MCF 10A (cell line): ENCODE measurements around the gene DIAPH3. TPM values are rescaled to one million over a fixed set of nuclear protein-coding genes. Genes with fewer than 3 reads are reported as not detected.

ENCODE experiments used
- BruUV-seq: library from RNA; stranded (reverse); fragments of 400-500 nt; replicated peaks from 2 replicates; lab custom pipeline; 2021; lab: Mats Ljungman, UMichigan
- CTCF ChIA-PET: fragments of 300-600 bp; sonication (Branson Sonifier 250); formaldehyde crosslinking; extraction: SDS; loops from one replicate; lab custom pipeline; 2021; ENCODE audit warnings: antibody characterized with exemption, inconsistent platforms; lab: Yijun Ruan, JAX
- POLR2A ChIA-PET: fragments of 300-600, 350-650 bp; sonication (Branson Sonifier 250); formaldehyde crosslinking; extraction: SDS; loops from one replicate; lab custom pipeline; 2020; ENCODE audit warnings: antibody characterized with exemption, inconsistent platforms; lab: Yijun Ruan, JAX
- DNase-seq: peaks from one replicate; pipeline ENCODE4 v3.0.0-alpha.2; 2018; ENCODE audit not compliant: unreplicated experiment
- H3K27ac Mint-ChIP-seq: one replicate; pipeline ENCODE4 v1.8.0; 2022; ENCODE audit warnings: mild to moderate bottlenecking, low read depth, mixed read lengths; ENCODE audit not compliant: unreplicated experiment
- H3K27me3 Mint-ChIP-seq: one replicate; pipeline ENCODE4 v1.8.0; 2022; ENCODE audit warnings: mixed read lengths; ENCODE audit not compliant: insufficient read depth, unreplicated experiment
- H3K36me3 Mint-ChIP-seq: one replicate; pipeline ENCODE4 v1.8.0; 2022; ENCODE audit warnings: mild to moderate bottlenecking, moderate library complexity, mixed read lengths; ENCODE audit not compliant: insufficient read depth, unreplicated experiment
- H3K4me1 Mint-ChIP-seq: one replicate; pipeline ENCODE4 v1.8.0; 2022; ENCODE audit warnings: mixed read lengths; ENCODE audit not compliant: insufficient read depth, unreplicated experiment
- H3K4me3 Mint-ChIP-seq: one replicate; pipeline ENCODE4 v1.8.0; 2022; ENCODE audit warnings: mild to moderate bottlenecking, moderate library complexity, mixed read lengths; ENCODE audit not compliant: unreplicated experiment
- H3K9me3 Mint-ChIP-seq: one replicate; pipeline ENCODE4 v1.8.0; 2022; ENCODE audit warnings: mixed read lengths; ENCODE audit not compliant: unreplicated experiment
- intact Hi-C: fragments of 100-400 bp; cut with micrococcal nuclease; formaldehyde crosslinking; loops from 2 replicates; pipeline ENCODE4 v1.14.1; 2022
- total RNA-seq: library from RNA; stranded (reverse); gene quantifications from 2 replicates; pipeline ENCODE4 v1.2.3, GENCODE V29; 2022
- TF ChIP-seq, protein P1 (sequence below): fragments of 200-600 bp; IDR thresholded peaks from one replicate; pipeline ENCODE4 v1.8.0; 2022; ENCODE audit warnings: antibody characterized with exemption, mild to moderate bottlenecking; ENCODE audit not compliant: unreplicated experiment

DIAPH3 gene
- total RNA-seq, 1 experiment from 2014 or later, result 34.7 TPM

DNA sequence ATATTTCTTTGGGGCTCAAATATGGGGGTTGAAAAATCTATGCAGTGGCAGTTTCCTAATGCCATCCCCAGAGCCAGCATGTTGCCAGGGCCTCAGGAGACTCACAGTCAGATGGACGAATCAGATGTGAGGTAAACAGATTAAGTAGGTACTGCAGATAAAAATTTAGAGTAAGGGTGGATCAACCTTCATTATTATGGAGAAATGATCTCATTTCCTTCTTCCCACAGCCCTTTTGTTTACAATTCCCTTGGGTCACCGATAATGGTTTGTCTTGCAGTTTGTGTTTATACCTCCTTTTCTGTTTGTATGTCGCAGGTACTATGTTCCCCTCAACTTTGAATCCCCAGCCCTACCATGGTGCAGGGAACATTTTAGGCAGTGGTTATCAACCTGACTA, 20.0 kb downstream of the DIAPH3 start:
- peak overlapping the region; percentile 32 for H3K27ac Mint-ChIP-seq
- no peaks in the 10 kb centered on the region for H3K9me3 Mint-ChIP-seq
- peaks cover 34% of the 10 kb centered on the region for H3K4me1 Mint-ChIP-seq
- TF ChIP-seq, protein P1, sequence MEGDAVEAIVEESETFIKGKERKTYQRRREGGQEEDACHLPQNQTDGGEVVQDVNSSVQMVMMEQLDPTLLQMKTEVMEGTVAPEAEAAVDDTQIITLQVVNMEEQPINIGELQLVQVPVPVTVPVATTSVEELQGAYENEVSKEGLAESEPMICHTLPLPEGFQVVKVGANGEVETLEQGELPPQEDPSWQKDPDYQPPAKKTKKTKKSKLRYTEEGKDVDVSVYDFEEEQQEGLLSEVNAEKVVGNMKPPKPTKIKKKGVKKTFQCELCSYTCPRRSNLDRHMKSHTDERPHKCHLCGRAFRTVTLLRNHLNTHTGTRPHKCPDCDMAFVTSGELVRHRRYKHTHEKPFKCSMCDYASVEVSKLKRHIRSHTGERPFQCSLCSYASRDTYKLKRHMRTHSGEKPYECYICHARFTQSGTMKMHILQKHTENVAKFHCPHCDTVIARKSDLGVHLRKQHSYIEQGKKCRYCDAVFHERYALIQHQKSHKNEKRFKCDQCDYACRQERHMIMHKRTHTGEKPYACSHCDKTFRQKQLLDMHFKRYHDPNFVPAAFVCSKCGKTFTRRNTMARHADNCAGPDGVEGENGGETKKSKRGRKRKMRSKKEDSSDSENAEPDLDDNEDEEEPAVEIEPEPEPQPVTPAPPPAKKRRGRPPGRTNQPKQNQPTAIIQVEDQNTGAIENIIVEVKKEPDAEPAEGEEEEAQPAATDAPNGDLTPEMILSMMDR, result no peak
- intact Hi-C loops, result no loop called here
- DNase-seq, result no peak
- POLR2A ChIA-PET, result interaction anchor here (0.7 to 1.1 kb wide), 3 partner anchors 12 to 62 kb away, joined by 3 to 4 read pairs (median 3); no protein-coding TSS in a partner anchor
- CTCF ChIA-PET, result interaction anchor here (0.7 kb wide), 1 partner anchor 36 kb away, joined by 3 read pairs; no protein-coding TSS in a partner anchor
- no TSS peak for BruUV-seq
- H3K27me3 Mint-ChIP-seq, result no peaks in the 10 kb centered on the region
- H3K4me3 Mint-ChIP-seq, result no peak overlapping the region
- H3K36me3 Mint-ChIP-seq, result no peaks in the 10 kb centered on the region

DNA sequence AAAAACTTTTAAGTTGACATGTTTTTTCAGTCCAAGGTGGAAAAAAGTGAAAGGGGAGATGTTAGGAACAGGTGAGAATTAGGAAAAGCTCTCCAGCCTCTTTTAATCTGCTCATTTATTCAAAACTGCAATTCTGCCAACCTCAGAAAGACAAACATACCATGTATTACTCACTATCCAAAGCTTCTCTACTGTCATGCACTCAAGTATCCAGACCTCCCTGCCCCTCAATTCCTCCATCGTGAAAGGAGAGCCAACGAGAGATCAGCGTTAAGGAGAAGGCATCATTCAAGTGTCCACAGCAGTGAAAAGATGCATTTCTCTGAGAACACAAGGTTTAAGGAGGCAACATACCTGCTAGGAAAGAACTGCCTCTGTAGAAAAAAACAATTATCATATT, 24.5 kb downstream of the DIAPH3 start:
- H3K27me3 Mint-ChIP-seq, result no peaks in the 10 kb centered on the region
- TF ChIP-seq, protein P1, result no peak
- no peaks in the 10 kb centered on the region for H3K9me3 Mint-ChIP-seq
- DNase-seq, result no peak
- no peaks in the 10 kb centered on the region for H3K36me3 Mint-ChIP-seq
- ChIA-PET CTCF (interaction anchor here (0.7 kb wide), 1 partner anchor 875 kb away, joined by 3 read pairs; no protein-coding TSS in a partner anchor), POLR2A (interaction anchor here (1.1 kb wide), 2 partner anchors 25 to 125 kb away, joined by 5 read pairs; no protein-coding TSS in a partner anchor)
- no TSS peak for BruUV-seq
- H3K4me3 Mint-ChIP-seq, result no peak overlapping the region
- H3K27ac Mint-ChIP-seq, result no peak overlapping the region
- peaks cover 30% of the 10 kb centered on the region for H3K4me1 Mint-ChIP-seq
- intact Hi-C loops, result no loop called here

DNA sequence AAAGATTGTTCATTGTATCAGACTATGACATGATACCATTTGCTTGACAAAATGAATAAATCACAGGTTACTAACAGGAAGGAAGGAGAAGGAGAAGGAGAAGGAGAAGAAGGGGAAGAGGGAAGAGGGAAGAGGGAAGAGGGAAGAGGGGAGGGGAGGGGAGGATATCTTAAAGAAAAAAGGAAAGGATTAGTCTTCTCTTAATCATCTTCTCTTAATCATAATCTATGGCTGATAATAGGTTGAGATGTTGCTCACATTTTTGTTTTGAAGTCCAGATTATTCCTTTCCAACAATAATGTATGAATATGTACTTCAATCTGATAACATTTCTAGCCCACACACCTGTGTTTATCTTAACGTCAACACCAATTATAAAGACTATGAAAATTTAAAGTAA, 25.1 kb downstream of the DIAPH3 start:
- DNase-seq, result no peak
- no peaks in the 10 kb centered on the region for H3K27me3 Mint-ChIP-seq
- H3K36me3 Mint-ChIP-seq, result no peaks in the 10 kb centered on the region
- H3K4me1 Mint-ChIP-seq, result peaks cover 25% of the 10 kb centered on the region
- no peak overlapping the region for H3K27ac Mint-ChIP-seq
- ChIA-PET POLR2A (no interaction called here), CTCF (interaction anchor here (0.7 kb wide), 1 partner anchor 875 kb away, joined by 3 read pairs; no protein-coding TSS in a partner anchor)
- intact Hi-C loops, result no loop called here
- TF ChIP-seq, protein P1, result no peak
- no peak overlapping the region for H3K4me3 Mint-ChIP-seq
- no TSS peak for BruUV-seq
- no peaks in the 10 kb centered on the region for H3K9me3 Mint-ChIP-seq

DNA sequence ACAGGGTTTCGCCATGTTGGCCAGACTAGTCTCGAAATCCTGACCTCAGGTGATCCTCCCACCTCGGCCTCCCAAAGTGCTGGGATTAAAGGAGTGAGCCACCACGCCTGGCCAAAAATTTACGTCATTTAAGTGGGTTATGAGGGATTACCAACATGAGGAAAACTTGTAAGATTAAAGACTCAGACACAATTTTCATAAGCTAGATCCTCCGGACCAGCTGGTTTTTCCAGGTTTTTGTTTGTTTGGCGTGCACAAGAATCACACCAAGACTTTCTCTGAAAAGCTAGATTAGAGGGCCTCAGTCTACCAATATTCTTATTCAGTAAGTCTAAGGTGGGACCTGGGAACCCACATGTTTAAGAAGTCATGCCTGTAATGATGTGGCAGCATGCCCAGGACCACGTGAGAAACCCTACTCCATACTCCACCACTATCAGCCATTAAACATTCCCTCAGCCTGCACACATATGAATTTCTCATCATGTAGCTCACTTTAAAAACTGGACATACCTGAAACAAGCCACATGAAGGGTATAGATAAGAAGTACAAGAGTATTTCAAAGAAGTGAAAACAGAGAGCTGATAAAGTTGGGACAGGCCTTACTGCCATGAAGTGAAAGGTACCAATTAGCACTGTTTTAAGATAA, 25.7 kb downstream of the DIAPH3 start:
- CTCF ChIA-PET, result interaction anchor here (0.7 to 1.2 kb wide), 2 partner anchors 9 to 945 kb away, joined by 3 to 4 read pairs; no protein-coding TSS in a partner anchor
- H3K4me3 Mint-ChIP-seq, result no peak overlapping the region
- TF ChIP-seq, protein P1, result no peak
- BruUV-seq, result no TSS peak
- peaks cover 19% of the 10 kb centered on the region for H3K4me1 Mint-ChIP-seq
- no peaks in the 10 kb centered on the region for H3K36me3 Mint-ChIP-seq
- H3K27me3 Mint-ChIP-seq, result no peaks in the 10 kb centered on the region
- no peak for DNase-seq
- H3K9me3 Mint-ChIP-seq, result no peaks in the 10 kb centered on the region
- POLR2A ChIA-PET, result interaction anchor here (1.4 kb wide), 1 partner anchor 19 kb away, joined by 3 read pairs; no protein-coding TSS in a partner anchor
- intact Hi-C loops, result no loop called here
- no peak overlapping the region for H3K27ac Mint-ChIP-seq
